Activated CD4-positive, alpha-beta T cell treated with anti-CD3 and anti-CD28 coated beads for 36 hours (primary cell): ENCODE data around the gene ABCC5. TPM values are rescaled to one million over a fixed set of nuclear protein-coding genes. Genes with fewer than 3 reads are reported as not detected.
"Not testable (repeated sequence)": the region's sequence is repeated elsewhere in the genome, so short reads cannot be mapped to it uniquely, and the experiment has no call there.

Source experiments
- ATAC-seq: fragments of 200-7000 bp; cut with Tn5 transposase; one replicate; pipeline ENCODE4 v1.10.0; 2021; ENCODE audit warnings: mild to moderate bottlenecking, moderate library complexity
- CTCF ChIA-PET: fragments of 350-600 bp; sonication (Branson Sonifier 250); formaldehyde crosslinking; loops from one replicate; lab custom pipeline; 2021; ENCODE audit warnings: antibody characterized with exemption; lab: Charles Lee
- POLR2A ChIA-PET: fragments of 350-600 bp; sonication (Branson Sonifier 250); formaldehyde crosslinking; loops from one replicate; lab custom pipeline; 2021; ENCODE audit warnings: antibody characterized with exemption, inconsistent platforms; lab: Charles Lee
- DNase-seq: peaks from one replicate; pipeline ENCODE4 v3.0.0-alpha.2; 2020
- H3K27ac Mint-ChIP-seq: one replicate; pipeline ENCODE4 v1.8.0; 2021; ENCODE audit warnings: mixed read lengths
- H3K27me3 Mint-ChIP-seq: one replicate; pipeline ENCODE4 v1.8.0; 2021; ENCODE audit warnings: mixed read lengths
- H3K36me3 Mint-ChIP-seq: one replicate; pipeline ENCODE4 v1.8.0; 2021; ENCODE audit warnings: low read depth, mixed read lengths
- H3K4me1 Mint-ChIP-seq: one replicate; pipeline ENCODE4 v1.8.0; 2021; ENCODE audit warnings: mixed read lengths
- H3K4me3 Mint-ChIP-seq: one replicate; pipeline ENCODE4 v1.8.0; 2021; ENCODE audit warnings: mild to moderate bottlenecking, moderate library complexity, mixed read lengths
- H3K9me3 Mint-ChIP-seq: one replicate; pipeline ENCODE4 v1.8.0; 2021; ENCODE audit warnings: low read depth, mixed read lengths
- intact Hi-C, 2 experiments: fragments of 100-400 bp; cut with DNase I in 1 of 2; cut with micrococcal nuclease in 1 of 2; formaldehyde crosslinking; loops; one replicate each; pipeline versions ENCODE4 v1.14.2 to v1.15.1; 2022 to 2024; cut with DNase I, micrococcal nuclease
- total RNA-seq, 2 experiments: library from RNA; stranded (reverse); gene quantifications; one replicate each; pipeline ENCODE4 v1.2.3, GENCODE V29; 2021

Gene ABCC5
- total RNA-seq, 2 experiments from 2014 or later, result 12.5 to 15.8 TPM

DNA sequence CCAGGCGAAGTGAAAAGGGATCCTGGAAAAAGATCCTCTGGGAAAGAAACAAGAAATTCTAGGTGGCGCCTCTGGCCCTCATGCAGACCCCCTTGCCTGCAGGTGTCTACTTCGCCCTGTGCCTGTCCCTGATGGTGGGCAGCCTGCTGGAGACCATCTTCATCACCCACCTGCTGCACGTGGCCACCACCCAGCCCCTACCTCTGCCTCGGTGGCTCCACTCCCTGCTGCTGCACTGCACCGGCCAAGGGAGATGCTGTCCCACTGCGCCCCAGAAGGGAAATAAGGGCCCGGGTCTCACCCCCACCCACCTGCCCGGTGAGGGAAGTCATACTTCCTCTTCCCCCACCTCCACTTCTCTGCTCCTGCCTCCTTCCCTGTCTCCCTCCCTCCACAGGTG lies 20.6 kb upstream of the ABCC5 start:
- H3K4me3 Mint-ChIP-seq, H3K36me3 Mint-ChIP-seq, H3K9me3 Mint-ChIP-seq, H3K27me3 Mint-ChIP-seq, H3K4me1 Mint-ChIP-seq, intact Hi-C loops, H3K27ac Mint-ChIP-seq, CTCF ChIA-PET, ATAC-seq, DNase-seq, POLR2A ChIA-PET: not testable (repeated sequence)

- Mint-ChIP-seq H3K36me3 (no peaks in the 10 kb centered on the region), H3K27ac (no peak overlapping the region), H3K27me3 (peaks cover 3% of the 10 kb centered on the region), H3K9me3 (no peaks in the 10 kb centered on the region), H3K4me3 (no peak overlapping the region), H3K4me1 (no peaks in the 10 kb centered on the region)
- intact Hi-C loops, result no loop called here
- DNase-seq (no peak), ATAC-seq (no peak)
- CTCF ChIA-PET, result no interaction called here
- POLR2A ChIA-PET, result no interaction called here
Measured at GRCh38 chr3:184037816-184038215, 20.1 kb upstream of the ABCC5 start.

GRCh38 chr3:184031187-184031792 lies 13.6 kb upstream of the ABCC5 start, which contains the start of gene HTR3D:
TSS of gene HTR3D (plus strand) at chr3:184031742. CDS start at chr3:184031742, 0 bp downstream.
- CTCF ChIA-PET, result no interaction called here

GRCh38 chr3:184030536-184030935 lies 12.9 kb upstream of the ABCC5 start:
- Mint-ChIP-seq H3K4me1 (no peaks in the 10 kb centered on the region), H3K27ac (no peak overlapping the region), H3K4me3 (no peak overlapping the region), H3K27me3 (peaks cover 7% of the 10 kb centered on the region), H3K9me3 (no peaks in the 10 kb centered on the region), H3K36me3 (no peaks in the 10 kb centered on the region)
- intact Hi-C loops, result no loop called here
- POLR2A ChIA-PET, result no interaction called here
- DNase-seq, result no peak
- CTCF ChIA-PET, result no interaction called here
- ATAC-seq, result no peak

More at GRCh38 chr3:184031187-184031792, 13.6 kb upstream of the ABCC5 start, which contains the start of gene HTR3D:
- intact Hi-C loops, result no loop called here
- Mint-ChIP-seq H3K9me3 (no peaks in the 10 kb centered on the region), H3K36me3 (no peaks in the 10 kb centered on the region), H3K4me3 (no peak within 1 kb of the TSS), H3K4me1 (no peaks in the 10 kb centered on the region), H3K27ac (no peak within 1 kb of the TSS), H3K27me3 (peaks cover 4% of the 10 kb centered on the region)
- no peak for DNase-seq
- POLR2A ChIA-PET, result no interaction called here
- no peak for ATAC-seq

DNA sequence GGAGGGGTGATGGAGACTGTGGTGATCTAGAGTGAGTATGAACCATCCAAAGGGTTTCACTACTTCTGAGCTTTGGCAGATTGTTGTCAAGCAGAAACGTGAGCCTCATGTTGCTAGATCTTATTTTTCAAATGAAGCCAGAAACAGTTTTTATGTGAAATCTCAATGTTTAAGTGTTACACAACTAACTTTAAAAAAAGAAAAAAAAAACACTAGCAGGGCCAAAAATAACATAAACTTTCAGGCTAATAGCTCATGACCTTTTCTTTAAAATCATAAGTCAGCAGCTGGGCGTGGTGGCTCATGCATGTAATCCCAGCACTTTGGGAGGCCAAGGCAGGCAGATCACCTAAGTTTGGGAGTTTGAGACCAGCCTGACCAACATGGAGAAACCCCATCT lies 11.8 kb upstream of the ABCC5 start:
- ChIA-PET CTCF (interaction anchor here (0.7 kb wide), 1 partner anchor 118 kb away, joined by 3 read pairs; no protein-coding TSS in a partner anchor), POLR2A (no interaction called here)
- no peak overlapping the region for H3K27ac Mint-ChIP-seq
- H3K9me3 Mint-ChIP-seq, result no peaks in the 10 kb centered on the region
- ATAC-seq (no peak), DNase-seq (no peak)
- H3K4me3 Mint-ChIP-seq, result no peak overlapping the region
- intact Hi-C loops, result no loop called here
- H3K27me3 Mint-ChIP-seq, result peaks cover 10% of the 10 kb centered on the region
- no peaks in the 10 kb centered on the region for H3K4me1 Mint-ChIP-seq
- H3K36me3 Mint-ChIP-seq, result no peaks in the 10 kb centered on the region

DNA sequence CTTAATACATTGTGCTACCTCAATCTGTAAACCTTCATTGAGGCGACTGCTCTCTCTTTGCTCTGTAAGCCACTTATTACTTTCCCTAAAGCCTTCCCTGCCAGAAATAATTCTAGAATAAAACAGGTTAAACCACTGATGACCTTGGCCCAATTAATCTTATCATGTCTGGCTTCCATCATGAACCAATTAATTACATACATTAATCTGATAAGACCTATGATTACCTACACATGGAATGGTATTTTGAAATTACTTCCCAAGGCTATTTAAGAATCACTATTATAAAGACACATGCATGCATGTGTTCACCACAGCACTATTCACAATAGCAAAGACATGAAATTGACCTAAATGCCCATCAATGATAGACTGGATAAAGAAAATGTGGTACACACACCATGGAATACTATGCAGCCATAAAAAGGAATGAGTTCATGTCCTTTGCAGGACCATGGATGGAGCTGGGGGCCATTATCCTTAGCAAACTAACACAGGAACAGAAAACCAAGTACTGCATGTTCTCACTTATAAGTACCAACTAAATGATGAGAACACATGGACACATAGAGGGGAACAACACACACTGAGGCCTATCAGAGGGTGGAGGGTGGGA lies 10.7 kb upstream of the ABCC5 start:
- intact Hi-C loops, H3K27ac Mint-ChIP-seq, CTCF ChIA-PET, H3K4me3 Mint-ChIP-seq, POLR2A ChIA-PET, H3K27me3 Mint-ChIP-seq, H3K4me1 Mint-ChIP-seq, H3K9me3 Mint-ChIP-seq, ATAC-seq, DNase-seq, H3K36me3 Mint-ChIP-seq: not testable (repeated sequence)

DNA sequence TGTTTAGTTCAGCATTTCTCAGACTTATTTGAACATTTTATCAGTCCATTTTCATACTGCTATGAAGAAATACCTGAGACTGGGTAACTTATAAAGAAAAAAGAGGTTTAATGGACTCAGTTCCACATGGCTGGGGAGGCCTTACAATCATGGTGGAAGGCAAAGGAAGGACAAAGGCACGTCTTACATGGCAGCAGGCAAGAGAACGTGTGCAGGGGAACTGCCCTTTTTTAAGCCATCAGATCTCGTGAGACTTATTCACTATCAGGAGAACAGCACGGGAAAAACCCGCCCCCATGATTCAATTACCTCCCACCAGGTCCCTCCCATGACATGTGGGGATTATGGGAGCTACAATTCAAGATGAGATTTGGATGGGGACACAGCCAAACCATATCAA lies 7.6 kb upstream of the ABCC5 start:
- POLR2A ChIA-PET, ATAC-seq, DNase-seq, H3K27ac Mint-ChIP-seq, H3K9me3 Mint-ChIP-seq, H3K4me1 Mint-ChIP-seq, H3K36me3 Mint-ChIP-seq, H3K4me3 Mint-ChIP-seq, intact Hi-C loops: not testable (repeated sequence)
- CTCF ChIA-PET, result interaction anchor here (0.8 kb wide), 1 partner anchor 70 kb away, joined by 3 read pairs; no protein-coding TSS in a partner anchor
- peaks cover 16% of the 10 kb centered on the region for H3K27me3 Mint-ChIP-seq

DNA sequence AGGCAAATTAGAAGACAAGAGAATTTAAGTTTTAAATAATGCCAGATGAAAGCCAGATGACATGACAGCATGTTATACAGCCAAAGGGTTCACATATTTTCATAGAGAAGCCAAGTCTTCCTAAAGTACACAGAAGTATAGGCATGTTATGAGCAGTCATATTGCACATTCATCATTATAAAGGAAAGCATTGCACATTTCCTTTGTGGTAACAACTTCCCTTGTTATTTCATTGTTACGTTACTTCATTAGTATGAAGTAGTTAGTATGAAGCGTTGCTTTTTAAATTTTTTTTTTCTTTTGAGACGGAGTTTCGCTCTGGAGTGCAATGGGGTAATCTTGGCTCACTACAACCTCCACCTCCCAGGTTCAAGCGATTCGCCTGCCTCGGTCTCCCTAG lies 4.6 kb upstream of the ABCC5 start:
- no peak for ATAC-seq
- intact Hi-C loops, result no loop called here
- ChIA-PET POLR2A (no interaction called here), CTCF (interaction anchor here (1.2 kb wide), 2 partner anchors 8 to 12 kb away, joined by 3 to 5 read pairs; no protein-coding TSS in a partner anchor)
- H3K4me3 Mint-ChIP-seq, result no peak overlapping the region
- H3K36me3 Mint-ChIP-seq, result no peaks in the 10 kb centered on the region
- peaks cover 18% of the 10 kb centered on the region for H3K27me3 Mint-ChIP-seq
- no peak overlapping the region for H3K27ac Mint-ChIP-seq
- H3K9me3 Mint-ChIP-seq, result no peaks in the 10 kb centered on the region
- DNase-seq, result no peak
- H3K4me1 Mint-ChIP-seq, result peaks cover 2% of the 10 kb centered on the region

- H3K9me3 Mint-ChIP-seq, result no peaks in the 10 kb centered on the region
- intact Hi-C loops, result loop anchor here in 1 of 2 experiments (1.0 to 5.0 kb wide), 3 partner anchors 168 to 1226 kb away; partner anchors contain the start of genes ABCF3, ATP11B and KLHL6
- H3K27me3 Mint-ChIP-seq, result peaks cover 11% of the 10 kb centered on the region
- H3K36me3 Mint-ChIP-seq, result peaks cover 2% of the 10 kb centered on the region
- ChIA-PET POLR2A (no interaction called here), CTCF (interaction anchor here (0.6 to 1.4 kb wide), 10 partner anchors 12 to 353 kb away, joined by 3 to 8 read pairs (median 4); no protein-coding TSS in a partner anchor)
- DNase-seq, result no peak
- H3K27ac Mint-ChIP-seq, result peak overlapping the region; percentile 85
- peak overlapping the region; percentile 98 for H3K4me3 Mint-ChIP-seq
- peaks cover 17% of the 10 kb centered on the region for H3K4me1 Mint-ChIP-seq
- no peak for ATAC-seq
Measured at GRCh38 chr3:184018424-184018973, 815 bp upstream of the ABCC5 start.

GRCh38 chr3:184016811-184017671 lies 643 bp downstream of the ABCC5 start:
- Mint-ChIP-seq H3K4me3 (peak overlapping the region; percentile 98), H3K27me3 (peaks cover 9% of the 10 kb centered on the region), H3K27ac (peak overlapping the region; percentile 85), H3K9me3 (no peaks in the 10 kb centered on the region), H3K4me1 (peaks cover 15% of the 10 kb centered on the region), H3K36me3 (peaks cover 8% of the 10 kb centered on the region)
- intact Hi-C loops, result loop anchor here (1.0 to 5.0 kb wide), 9 partner anchors 112 to 1225 kb away; partner anchors contain the start of genes AP2M1 (in 1 of the 2), ATP11B (in 1 of the 2), EEF1AKMT4 (in 1 of the 2) and EIF2B5 (in 1 of the 2)
- DNase-seq, result peak; percentile 65
- CTCF ChIA-PET, result interaction anchor here (0.6 to 3.4 kb wide), 13 partner anchors 11 to 262 kb away, joined by 3 to 20 read pairs (median 3); no protein-coding TSS in a partner anchor
- peak; percentile 76 for ATAC-seq
- POLR2A ChIA-PET, result interaction anchor here (0.5 kb wide), 1 partner anchor 329 kb away, joined by 3 read pairs; no protein-coding TSS in a partner anchor
